GM12801 (cell line): Measurements from ENCODE around the gene SLC4A8.

ENCODE experiments used
- CTCF ChIP-seq: IDR thresholded peaks from one replicate; pipeline ENCODE4 v1.5.1; 2011; ENCODE audit warnings: control low read depth; ENCODE audit not compliant: insufficient read length; ENCODE audit errors: extremely low read depth

The SLC4A8 gene

GRCh38 chr12:51399891-51400290, 24.7 kb upstream of the SLC4A8 start:
- TF ChIP-seq CTCF = no peak

- TF ChIP-seq CTCF = no peak
These were observed 23.6 kb upstream of the SLC4A8 start for GRCh38 chr12:51401020-51401419.

DNA sequence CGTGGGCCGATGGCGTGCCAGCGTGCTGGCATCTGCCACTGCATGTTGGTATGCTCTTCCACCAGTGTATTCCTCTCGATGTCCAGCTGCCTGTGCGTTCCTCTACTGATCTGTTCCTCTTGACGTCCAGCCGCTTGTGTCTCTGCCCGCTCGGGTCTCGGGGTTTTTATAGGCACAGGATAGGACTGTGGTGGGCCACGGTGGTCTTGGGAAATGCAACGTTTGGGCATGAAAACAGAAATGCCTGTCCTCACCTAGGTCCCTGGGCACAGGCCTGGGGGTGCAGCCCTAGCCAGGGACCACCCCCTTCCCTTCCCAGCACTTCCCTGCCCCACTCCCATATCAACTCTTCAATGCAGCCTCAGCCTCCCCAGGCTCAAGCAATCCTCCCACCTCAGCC, 23.1 kb upstream of the SLC4A8 start:
- TF ChIP-seq CTCF = no peak

DNA sequence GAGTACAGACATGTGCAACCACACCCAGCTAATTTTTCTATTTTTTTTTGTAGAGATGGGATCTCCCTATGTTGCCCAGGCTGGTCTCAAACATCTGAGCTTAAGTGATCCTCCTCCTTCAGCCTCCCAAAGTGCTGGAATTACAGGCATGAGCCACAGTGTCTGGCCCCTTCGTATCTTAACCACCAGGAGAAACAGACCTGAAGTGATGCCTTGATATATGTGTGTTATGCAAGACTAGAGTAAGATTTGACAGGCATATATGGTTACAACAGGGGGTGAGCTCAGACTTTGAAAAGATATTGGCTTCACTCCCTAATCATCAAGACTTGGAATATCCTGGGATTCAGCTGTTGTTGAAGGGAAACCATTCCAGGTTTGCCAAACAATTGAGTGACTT, 22.7 kb upstream of the SLC4A8 start:
- no peak for TF ChIP-seq CTCF

DNA sequence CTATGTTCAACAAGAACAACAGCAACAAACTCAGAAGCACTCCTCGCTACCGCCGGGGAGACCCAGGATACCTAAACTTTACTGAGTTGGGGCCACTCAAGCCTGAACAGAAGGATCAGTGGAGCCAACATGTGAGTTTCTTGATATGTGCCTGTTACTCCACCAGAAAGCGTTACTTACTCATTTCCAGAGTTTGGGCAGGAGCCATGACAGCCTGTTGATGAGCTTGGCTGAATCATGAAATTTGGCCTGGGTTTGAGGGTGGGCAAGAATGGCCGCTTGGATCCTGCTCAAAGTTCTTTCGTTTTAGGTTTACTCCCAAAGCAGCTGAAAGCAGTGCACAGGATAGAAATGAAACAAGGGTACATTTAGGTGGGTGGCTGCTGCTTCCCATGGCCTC, 21.5 kb upstream of the SLC4A8 start:
- TF ChIP-seq CTCF = no peak

GRCh38 chr12:51403681-51404136, 20.9 kb upstream of the SLC4A8 start:
- TF ChIP-seq CTCF = no peak

- no peak for TF ChIP-seq CTCF
These were observed 20.0 kb upstream of the SLC4A8 start for GRCh38 chr12:51404627-51405026.

- TF ChIP-seq CTCF = no peak
These were observed 18.8 kb upstream of the SLC4A8 start for GRCh38 chr12:51405801-51406207.
